Measurements from ENCODE around the gene PKM.

The PKM gene

GRCh38 chr15:72153269-72154000 lies 77.6 kb downstream of the PKM start:
- DNase-seq, result no peak
